Smooth muscle cell (in vitro differentiated cells): ENCODE measurements around the gene DPPA4. TPM values are rescaled to one million over a fixed set of nuclear protein-coding genes. Genes with fewer than 3 reads are reported as not detected.

Experiments
- DNase-seq: peaks from one replicate; lab custom pipeline; 2025; ENCODE audit not compliant: unreplicated experiment; lab: John Stamatoyannopoulos, UW
- H2AFZ ChIP-seq: fragments of 200-600 bp; sonication (generic); 2 replicates; pipeline ENCODE4 v1.6.0; 2016; ENCODE audit warnings: antibody characterized with exemption, low read depth, mild to moderate bottlenecking
- H3F3A ChIP-seq: fragments of 200-600 bp; sonication (generic); 2 replicates; pipeline ENCODE4 v1.6.0; 2017; ENCODE audit warnings: antibody characterized with exemption, low read depth
- H3K27ac ChIP-seq: fragments of 200-600 bp; sonication (generic); 2 replicates; pipeline ENCODE4 v1.5.1; 2016; ENCODE audit warnings: low read depth, mild to moderate bottlenecking
- H3K27me3 ChIP-seq: fragments of 200-600 bp; sonication (generic); 2 replicates; pipeline ENCODE4 v1.6.1; 2016; ENCODE audit warnings: low read depth, mild to moderate bottlenecking
- H3K36me3 ChIP-seq: fragments of 200-600 bp; sonication (generic); 2 replicates; pipeline ENCODE4 v1.5.1; 2016; ENCODE audit warnings: low read depth
- H3K4me1 ChIP-seq: fragments of 200-600 bp; sonication (generic); 2 replicates; pipeline ENCODE4 v1.5.1; 2016; ENCODE audit warnings: low read depth
- H3K4me2 ChIP-seq: fragments of 200-600 bp; sonication (generic); 2 replicates; pipeline ENCODE4 v1.6.0; 2016; ENCODE audit warnings: mild to moderate bottlenecking
- H3K4me3 ChIP-seq: fragments of 200-600 bp; sonication (generic); 2 replicates; pipeline ENCODE4 v1.5.1; 2016; ENCODE audit warnings: mild to moderate bottlenecking
- H3K79me2 ChIP-seq: fragments of 200-600 bp; sonication (generic); 2 replicates; pipeline ENCODE4 v1.6.0; 2016; ENCODE audit warnings: low read depth, mild to moderate bottlenecking
- H3K9ac ChIP-seq: fragments of 200-600 bp; sonication (generic); 2 replicates; pipeline ENCODE4 v1.6.0; 2016; ENCODE audit warnings: low read depth
- H3K9me3 ChIP-seq: fragments of 200-600 bp; sonication (generic); replicated peaks from 2 replicates; pipeline ENCODE4 v1.5.1; 2016; ENCODE audit warnings: low read depth
- H4K20me1 ChIP-seq: fragments of 200-600 bp; sonication (generic); 2 replicates; pipeline ENCODE4 v1.6.0; 2016; ENCODE audit warnings: low read depth
- WGBS: methylation state at CpG from one replicate; pipeline ENCODE4 v1.1.7; 2016; ENCODE audit warnings: low lambda C conversion rate; 5-methylcytosine and 5-hydroxymethylcytosine counted together
- polyA plus RNA-seq: library from polyadenylated mRNA; unstranded; fragments of >200 nt; fragmentation: Nextera tagmentation; extraction: Ambion mirVana; gene quantifications from 2 replicates; pipeline ENCODE4 v1.2.1, GENCODE V29; 2016
- total RNA-seq: library from RNA; depleted of rRNA; stranded (reverse); fragments of >200 nt; gene quantifications from 2 replicates; pipeline ENCODE4 v1.2.3, GENCODE V29; 2014
- TF ChIP-seq, protein P1 (sequence below): fragments of 200-600 bp; sonication (generic); IDR thresholded peaks from 2 replicates; pipeline ENCODE4 v1.5.1; 2017; ENCODE audit warnings: borderline replicate concordance, mild to moderate bottlenecking, antibody characterized with exemption; ENCODE audit not compliant: insufficient read depth, poor library complexity, severe bottlenecking

The DPPA4 gene
- total and polyA plus RNA-seq, 2 experiments from 2014 or later, result 19.5 to 43.1 TPM

GRCh38 chr3:109372639-109373038, 35.3 kb upstream of the DPPA4 start:
- Histone ChIP-seq H4K20me1 (no peaks in the 10 kb centered on the region), H3F3A (no peaks in the 10 kb centered on the region), H3K9me3 (no peaks in the 10 kb centered on the region), H3K9ac (no peak overlapping the region), H3K27me3 (no peaks in the 10 kb centered on the region), H3K27ac (no peak overlapping the region), H2AFZ (no peak overlapping the region), H3K79me2 (no peaks in the 10 kb centered on the region), H3K4me1 (no peaks in the 10 kb centered on the region), H3K4me2 (no peak overlapping the region), H3K36me3 (no peaks in the 10 kb centered on the region), H3K4me3 (no peak overlapping the region)
- TF ChIP-seq, protein P1, sequence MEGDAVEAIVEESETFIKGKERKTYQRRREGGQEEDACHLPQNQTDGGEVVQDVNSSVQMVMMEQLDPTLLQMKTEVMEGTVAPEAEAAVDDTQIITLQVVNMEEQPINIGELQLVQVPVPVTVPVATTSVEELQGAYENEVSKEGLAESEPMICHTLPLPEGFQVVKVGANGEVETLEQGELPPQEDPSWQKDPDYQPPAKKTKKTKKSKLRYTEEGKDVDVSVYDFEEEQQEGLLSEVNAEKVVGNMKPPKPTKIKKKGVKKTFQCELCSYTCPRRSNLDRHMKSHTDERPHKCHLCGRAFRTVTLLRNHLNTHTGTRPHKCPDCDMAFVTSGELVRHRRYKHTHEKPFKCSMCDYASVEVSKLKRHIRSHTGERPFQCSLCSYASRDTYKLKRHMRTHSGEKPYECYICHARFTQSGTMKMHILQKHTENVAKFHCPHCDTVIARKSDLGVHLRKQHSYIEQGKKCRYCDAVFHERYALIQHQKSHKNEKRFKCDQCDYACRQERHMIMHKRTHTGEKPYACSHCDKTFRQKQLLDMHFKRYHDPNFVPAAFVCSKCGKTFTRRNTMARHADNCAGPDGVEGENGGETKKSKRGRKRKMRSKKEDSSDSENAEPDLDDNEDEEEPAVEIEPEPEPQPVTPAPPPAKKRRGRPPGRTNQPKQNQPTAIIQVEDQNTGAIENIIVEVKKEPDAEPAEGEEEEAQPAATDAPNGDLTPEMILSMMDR, result no peak
- DNase-seq, result no peak

GRCh38 chr3:109369510-109369909, 32.2 kb upstream of the DPPA4 start:
- Histone ChIP-seq H3K79me2 (no peaks in the 10 kb centered on the region), H3K4me2 (no peak overlapping the region), H3K27ac (no peak overlapping the region), H3F3A (no peaks in the 10 kb centered on the region), H3K27me3 (no peaks in the 10 kb centered on the region), H3K9ac (no peak overlapping the region), H3K4me3 (no peak overlapping the region), H4K20me1 (no peaks in the 10 kb centered on the region), H3K9me3 (no peaks in the 10 kb centered on the region), H3K4me1 (no peaks in the 10 kb centered on the region), H3K36me3 (no peaks in the 10 kb centered on the region), H2AFZ (no peak overlapping the region)
- TF ChIP-seq, protein P1, result no peak
- no peak for DNase-seq
- 71% methylated on average over 2 of the region's 2 CpGs for WGBS

GRCh38 chr3:109364088-109364487, 26.7 kb upstream of the DPPA4 start:
- TF ChIP-seq, protein P1, result no peak
- no peak overlapping the region for H3K27ac ChIP-seq

GRCh38 chr3:109363634-109364033, 26.3 kb upstream of the DPPA4 start:
- Histone ChIP-seq H3K27me3 (no peaks in the 10 kb centered on the region), H3F3A (no peaks in the 10 kb centered on the region), H3K79me2 (no peaks in the 10 kb centered on the region), H3K4me3 (no peak overlapping the region), H3K9ac (no peak overlapping the region), H4K20me1 (no peaks in the 10 kb centered on the region), H3K4me2 (no peak overlapping the region), H3K27ac (no peak overlapping the region), H3K9me3 (no peaks in the 10 kb centered on the region), H3K4me1 (no peaks in the 10 kb centered on the region), H3K36me3 (no peaks in the 10 kb centered on the region), H2AFZ (no peak overlapping the region)
- no peak for DNase-seq
- TF ChIP-seq, protein P1, result no peak

More at GRCh38 chr3:109364088-109364487, 26.7 kb upstream of the DPPA4 start:
- WGBS, result 91% methylated on average over 6 of the region's 6 CpGs
- Histone ChIP-seq H3F3A (no peaks in the 10 kb centered on the region), H3K79me2 (no peaks in the 10 kb centered on the region), H2AFZ (no peak overlapping the region), H3K9me3 (no peaks in the 10 kb centered on the region), H3K36me3 (no peaks in the 10 kb centered on the region), H3K4me2 (no peak overlapping the region), H3K4me3 (no peak overlapping the region), H3K27me3 (no peaks in the 10 kb centered on the region), H4K20me1 (no peaks in the 10 kb centered on the region), H3K9ac (no peak overlapping the region), H3K4me1 (no peaks in the 10 kb centered on the region)
- no peak for DNase-seq
